H1 (cell line): ENCODE data around the gene HEBP1. TPM values are rescaled to one million over a fixed set of nuclear protein-coding genes. Genes with fewer than 3 reads are reported as not detected.

Experiments
- ATF3 ChIP-seq: IDR thresholded peaks from 2 replicates; pipeline ENCODE4 v1.6.1; 2011; ENCODE audit warnings: low read depth, mild to moderate bottlenecking, low read length; ENCODE audit not compliant: insufficient read depth
- CBX5 ChIP-seq: fragments of 300-800, 300-1000 bp; sonication (generic); IDR thresholded peaks from 2 replicates; pipeline ENCODE4 v1.7.1; 2016; ENCODE audit warnings: antibody characterized with exemption, low read length, low read depth
- CHD7 ChIP-seq: fragments of 300-600 bp; sonication (generic); IDR thresholded peaks from 2 replicates; pipeline ENCODE4 v1.7.1; 2012; ENCODE audit warnings: low read length, moderate library complexity, mild to moderate bottlenecking, inconsistent platforms; ENCODE audit not compliant: insufficient replicate concordance
- KDM4A ChIP-seq: IDR thresholded peaks from one replicate; pipeline ENCODE4 v1.7.1; 2012; ENCODE audit warnings: low read depth, mild to moderate bottlenecking, moderate library complexity, low read length, inconsistent platforms; ENCODE audit not compliant: severe bottlenecking
- MAFK ChIP-seq: IDR thresholded peaks from 2 replicates; pipeline ENCODE4 v1.6.1; 2012; ENCODE audit warnings: low read depth, mild to moderate bottlenecking, improper control_type of control experiment, low read length
- PHF8 ChIP-seq: fragments of 200-600 bp; sonication (generic); conservative IDR thresholded peaks from 2 replicates; pipeline ENCODE4 v1.7.1; 2012; ENCODE audit warnings: low read depth, mild to moderate bottlenecking, inconsistent platforms, low read length, moderate library complexity
- POLR2A ChIP-seq, 2 experiments: IDR thresholded peaks; 1 replicate in 1 of 2; 2 replicates in 1 of 2; pipeline ENCODE4 v1.6.1; 2011; ENCODE audit warnings: low read depth in 2 of 2, low read length in 2 of 2, mild to moderate bottlenecking in 2 of 2; ENCODE audit errors: control extremely low read depth in 1 of 2
- SUZ12 ChIP-seq: fragments of 200-600 bp; sonication (generic); IDR thresholded peaks from 2 replicates; pipeline ENCODE4 v1.6.1; 2012; ENCODE audit warnings: mild to moderate bottlenecking, inconsistent platforms, low read length, moderate library complexity, mixed read lengths
- TAF7 ChIP-seq: optimal IDR thresholded peaks from 2 replicates; pipeline ENCODE3; 2011; ENCODE audit warnings: low read depth, mild to moderate bottlenecking, inconsistent platforms, low read length, moderate library complexity, borderline replicate concordance
- polyA plus RNA-seq, 7 experiments: library from polyadenylated mRNA; depleted of rRNA in 3 of 7; stranded (reverse) in 5 of 7; unstranded in 2 of 7; fragments of >200 nt in 5 of 7; fragments of 200-250 nt in 2 of 7; gene quantifications; 1 replicate in 5 of 7; 2 replicates in 1 of 7; 4 replicates in 1 of 7; pipeline versions ENCODE4 v1.2.1 to v1.2.3, GENCODE V29; 2011 to 2013; ENCODE audit warnings: missing spikeins in 2 of 7, mixed read lengths in 2 of 7
- total RNA-seq: library from RNA; stranded (reverse); fragmentation: NEBNext Ultra II Directional; extraction: Animal tissue kit (Norgen Biotek cat#: 25700); gene quantifications from 2 replicates; pipeline ENCODE4 v1.2.1, GENCODE V29; 2021

Gene HEBP1
- total and polyA plus RNA-seq, 2 of the 8 experiments (the other 6 are each of a cell fraction or from before 2014, with no cell fraction given), result 30.8 to 56.1 TPM

- TF ChIP-seq CHD7 (no peak), ATF3 (no peak), PHF8 (no peak), POLR2A (IDR thresholded peaks at IDR 0.05; ENCODE audit: control extremely low read depth in 1 of 2, low read depth in 2 of 2, low read length in 2 of 2) (no peak), TAF7 (no peak), KDM4A (no peak), SUZ12 (no peak), MAFK (no peak), CBX5 (no peak)
Observed at GRCh38 chr12:12954878-12955625, 45.0 kb downstream of the HEBP1 start (continued).
